CD4-positive, alpha-beta T cell (primary cell): ENCODE data around the gene CFAP61. TPM values are rescaled to one million over a fixed set of nuclear protein-coding genes. Genes with fewer than 3 reads are reported as not detected.

Source experiments
- ATAC-seq: fragments of 200-7000 bp; cut with Tn5 transposase; one replicate; pipeline ENCODE4 v1.10.0; 2022; ENCODE audit warnings: mild to moderate bottlenecking; ENCODE audit not compliant: poor library complexity
- CTCF ChIA-PET: fragments of 350-600 bp; sonication (Branson Sonifier 250); formaldehyde crosslinking; loops from one replicate; lab custom pipeline; 2021; ENCODE audit warnings: antibody characterized with exemption, inconsistent platforms; lab: Charles Lee
- POLR2A ChIA-PET: fragments of 350-600 bp; sonication (Branson Sonifier 250); formaldehyde crosslinking; loops from one replicate; lab custom pipeline; 2021; ENCODE audit warnings: antibody characterized with exemption, inconsistent platforms; lab: Charles Lee
- DNase-seq, 14 experiments: peaks; one replicate each; pipeline ENCODE4 v3.0.0-alpha.2; 2013 to 2020; ENCODE audit warnings: mixed read lengths in 2 of 14
- H3K27ac ChIP-seq, 2 donors: one replicate each; pipeline versions ENCODE4 v1.5.1 to v1.7.0; 2013; ENCODE audit warnings: low read length in 2 of 2, low read depth in 1 of 2, mild to moderate bottlenecking in 1 of 2
- H3K27me3 ChIP-seq, 2 experiments: 1 replicate in 1 of 2; 2 replicates in 1 of 2; pipeline versions ENCODE4 v1.6.1 to v1.7.0; 2013; ENCODE audit warnings: low read length in 2 of 2, control low read depth in 1 of 2, mild to moderate bottlenecking in 1 of 2, moderate library complexity in 1 of 2; ENCODE audit not compliant: insufficient read depth in 2 of 2, control insufficient read depth in 1 of 2
- H3K36me3 ChIP-seq: one replicate; pipeline ENCODE4 v1.6.1; 2013; ENCODE audit warnings: low read length, control low read depth; ENCODE audit not compliant: insufficient read depth
- H3K4me1 ChIP-seq: one replicate; pipeline ENCODE4 v1.6.1; 2013; ENCODE audit warnings: low read length, control low read depth; ENCODE audit not compliant: insufficient read depth
- H3K4me3 ChIP-seq: one replicate; pipeline ENCODE4 v1.5.1; 2013; ENCODE audit warnings: mild to moderate bottlenecking, low read length, moderate library complexity
- H3K9me3 ChIP-seq, 2 experiments: 1 replicate in 1 of 2; 2 replicates in 1 of 2; pipeline versions ENCODE4 v1.6.1 to v1.7.0; 2013; ENCODE audit warnings: low read length in 2 of 2, mild to moderate bottlenecking in 2 of 2, control low read depth in 1 of 2, moderate library complexity in 1 of 2; ENCODE audit not compliant: control insufficient read depth in 1 of 2, insufficient read depth in 1 of 2
- H3K27ac Mint-ChIP-seq: one replicate; pipeline ENCODE4 v1.8.0; 2020; ENCODE audit warnings: mixed read lengths
- H3K27me3 Mint-ChIP-seq: one replicate; pipeline ENCODE4 v1.8.0; 2021; ENCODE audit warnings: mixed read lengths
- H3K36me3 Mint-ChIP-seq: one replicate; pipeline ENCODE4 v1.8.0; 2021; ENCODE audit warnings: low read depth, mixed read lengths
- H3K4me1 Mint-ChIP-seq: one replicate; pipeline ENCODE4 v1.8.0; 2021; ENCODE audit warnings: low read depth, mixed read lengths
- H3K4me3 Mint-ChIP-seq: one replicate; pipeline ENCODE4 v1.8.0; 2020; ENCODE audit warnings: mild to moderate bottlenecking, mixed read lengths
- H3K9me3 Mint-ChIP-seq: one replicate; pipeline ENCODE4 v1.8.0; 2020; ENCODE audit warnings: mixed read lengths
- intact Hi-C, 2 experiments: fragments of 100-400 bp; cut with DNase I in 1 of 2; cut with micrococcal nuclease in 1 of 2; formaldehyde crosslinking; loops; one replicate each; pipeline versions ENCODE4 v1.15.1 to v1.9.0; 2023 to 2025; cut with DNase I, micrococcal nuclease
- total RNA-seq, 174 experiments: library from RNA in 2 of 174; stranded (reverse) in 2 of 174; gene quantifications; one replicate each; pipeline ENCODE4 v1.2.3 and lab custom pipeline; 2021 to 2026
- TF ChIP-seq, protein P1 (sequence below): fragments of 200-600 bp; IDR thresholded peaks from one replicate; pipeline ENCODE4 v1.8.0; 2022; ENCODE audit warnings: antibody characterized with exemption, mild to moderate bottlenecking

The CFAP61 gene
- total RNA-seq, 2 experiments from 2014 or later: not detected

DNA sequence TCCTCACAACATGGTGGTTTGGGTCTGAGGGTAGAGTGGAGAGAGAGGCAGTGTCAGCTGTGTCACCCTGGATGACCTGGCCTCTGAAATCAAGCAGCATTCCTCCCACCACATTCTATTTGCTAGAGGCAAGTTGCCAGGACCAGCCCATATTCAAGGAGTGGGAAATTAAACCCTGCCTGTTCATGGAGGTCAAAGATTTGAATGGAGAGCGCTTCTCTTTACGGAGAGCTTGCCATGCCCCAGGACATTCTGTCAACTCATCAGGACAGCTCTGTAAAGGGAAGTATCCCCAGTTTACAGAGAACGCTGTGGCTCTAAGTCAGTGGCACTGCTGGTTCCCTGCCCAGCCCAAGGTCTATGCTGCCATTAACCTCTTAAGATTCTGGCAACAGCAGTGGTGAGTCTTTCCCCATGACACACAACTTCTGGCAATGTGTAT lies 225.6 kb downstream of the CFAP61 start:
- Mint-ChIP-seq H3K27me3 (peaks cover 33% of the 10 kb centered on the region), H3K4me3 (no peak overlapping the region), H3K27ac (no peak overlapping the region), H3K4me1 (no peaks in the 10 kb centered on the region), H3K36me3 (no peaks in the 10 kb centered on the region), H3K9me3 (no peaks in the 10 kb centered on the region)
- no peak for ATAC-seq
- CTCF ChIA-PET: no interaction called here
- TF ChIP-seq, protein P1, sequence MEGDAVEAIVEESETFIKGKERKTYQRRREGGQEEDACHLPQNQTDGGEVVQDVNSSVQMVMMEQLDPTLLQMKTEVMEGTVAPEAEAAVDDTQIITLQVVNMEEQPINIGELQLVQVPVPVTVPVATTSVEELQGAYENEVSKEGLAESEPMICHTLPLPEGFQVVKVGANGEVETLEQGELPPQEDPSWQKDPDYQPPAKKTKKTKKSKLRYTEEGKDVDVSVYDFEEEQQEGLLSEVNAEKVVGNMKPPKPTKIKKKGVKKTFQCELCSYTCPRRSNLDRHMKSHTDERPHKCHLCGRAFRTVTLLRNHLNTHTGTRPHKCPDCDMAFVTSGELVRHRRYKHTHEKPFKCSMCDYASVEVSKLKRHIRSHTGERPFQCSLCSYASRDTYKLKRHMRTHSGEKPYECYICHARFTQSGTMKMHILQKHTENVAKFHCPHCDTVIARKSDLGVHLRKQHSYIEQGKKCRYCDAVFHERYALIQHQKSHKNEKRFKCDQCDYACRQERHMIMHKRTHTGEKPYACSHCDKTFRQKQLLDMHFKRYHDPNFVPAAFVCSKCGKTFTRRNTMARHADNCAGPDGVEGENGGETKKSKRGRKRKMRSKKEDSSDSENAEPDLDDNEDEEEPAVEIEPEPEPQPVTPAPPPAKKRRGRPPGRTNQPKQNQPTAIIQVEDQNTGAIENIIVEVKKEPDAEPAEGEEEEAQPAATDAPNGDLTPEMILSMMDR: no peak
- peaks cover 0 to 11% of the 10 kb centered on the region in 2 experiments for H3K27me3 ChIP-seq
- no peaks in the 10 kb centered on the region for H3K4me1 ChIP-seq
- no peak overlapping the region for H3K27ac ChIP-seq
- intact Hi-C loops: no loop called here
- no peaks in the 10 kb centered on the region for H3K9me3 ChIP-seq
- POLR2A ChIA-PET: no interaction called here
- no peak for DNase-seq
- no peak overlapping the region for H3K4me3 ChIP-seq
- no peaks in the 10 kb centered on the region for H3K36me3 ChIP-seq

- TF ChIP-seq, protein P1: no peak
- H3K27ac Mint-ChIP-seq: no peak overlapping the region
- peaks cover 21% of the 10 kb centered on the region for H3K27me3 Mint-ChIP-seq
- H3K4me3 Mint-ChIP-seq: no peak overlapping the region
- no peak overlapping the region for H3K4me3 ChIP-seq
- intact Hi-C loops: no loop called here
- no peaks in the 10 kb centered on the region for H3K36me3 Mint-ChIP-seq
- H3K4me1 Mint-ChIP-seq: no peaks in the 10 kb centered on the region
- ATAC-seq (no peak), DNase-seq (no peak)
- POLR2A ChIA-PET: interaction anchor here (0.7 kb wide), 1 partner anchor 148 kb away, joined by 3 read pairs; no protein-coding TSS in a partner anchor
- CTCF ChIA-PET: no interaction called here
- no peaks in the 10 kb centered on the region for H3K4me1 ChIP-seq
- peaks cover 0 to 4% of the 10 kb centered on the region in 2 experiments for H3K27me3 ChIP-seq
- H3K9me3 ChIP-seq: no peaks in the 10 kb centered on the region
- H3K36me3 ChIP-seq: no peaks in the 10 kb centered on the region
- H3K27ac ChIP-seq: no peak overlapping the region
- H3K9me3 Mint-ChIP-seq: peaks cover 2% of the 10 kb centered on the region
Measured at GRCh38 chr20:20286061-20286460, 233.7 kb downstream of the CFAP61 start.

GRCh38 chr20:20289331-20289730 lies 237.0 kb downstream of the CFAP61 start:
- H3K27ac ChIP-seq: no peak overlapping the region
- ChIA-PET POLR2A (no interaction called here), CTCF (interaction anchor here (0.5 kb wide), 1 partner anchor 27 kb away, joined by 3 read pairs; no protein-coding TSS in a partner anchor)
- Mint-ChIP-seq H3K9me3 (peaks cover 2% of the 10 kb centered on the region), H3K27ac (no peak overlapping the region), H3K4me3 (no peak overlapping the region), H3K4me1 (no peaks in the 10 kb centered on the region), H3K27me3 (peaks cover 10% of the 10 kb centered on the region), H3K36me3 (no peaks in the 10 kb centered on the region)
- intact Hi-C loops: no loop called here
- no peak for DNase-seq
- H3K4me1 ChIP-seq: no peaks in the 10 kb centered on the region
- H3K9me3 ChIP-seq: no peaks in the 10 kb centered on the region
- H3K4me3 ChIP-seq: no peak overlapping the region
- no peaks in the 10 kb centered on the region for H3K27me3 ChIP-seq
- TF ChIP-seq, protein P1: no peak
- ATAC-seq: no peak
- no peaks in the 10 kb centered on the region for H3K36me3 ChIP-seq
